Measurements from ENCODE around the gene CMYA5. TPM values are rescaled to one million over a fixed set of nuclear protein-coding genes. Genes with fewer than 3 reads are reported as not detected.

CMYA5 gene
- total and polyA plus RNA-seq, 2 donors (not counting 3 experiments of a cell fraction or from before 2014, with no cell fraction given): 0.04 to 0.20 TPM

DNA sequence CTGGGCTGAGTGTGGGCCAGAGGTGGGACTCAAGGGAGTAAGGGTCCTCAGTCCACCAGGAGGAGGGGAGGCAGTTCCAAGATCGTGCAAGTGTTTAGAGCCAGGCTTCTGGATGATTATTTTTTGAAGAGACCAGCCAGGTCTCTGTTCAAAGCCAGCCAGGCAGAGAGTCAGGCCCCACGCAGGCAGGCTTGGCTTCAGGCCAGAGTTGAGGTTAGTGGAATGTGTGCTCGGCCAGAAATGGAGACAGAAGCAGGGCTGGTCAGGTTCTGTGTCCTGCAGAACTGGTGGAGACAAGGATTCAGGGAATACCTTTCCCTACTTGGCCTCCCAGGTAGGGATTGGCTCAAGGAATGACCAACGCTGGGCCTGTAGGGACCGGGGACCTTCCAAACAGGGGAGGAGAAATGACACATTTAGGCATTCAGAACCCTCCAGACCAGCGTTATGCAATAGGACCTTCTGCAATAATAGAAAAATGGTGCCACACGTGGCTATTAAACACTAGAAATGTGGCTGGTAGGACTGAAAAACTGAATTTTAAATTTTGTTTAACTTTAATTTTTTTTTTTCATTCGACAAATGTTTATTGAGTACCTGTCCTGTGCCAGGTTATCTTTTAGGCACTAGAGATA, 106.2 kb downstream of the CMYA5 start:
- Histone ChIP-seq H3K27me3 (ENCODE audit: control insufficient read depth in 2 of 2, insufficient read depth in 2 of 2, low read length in 2 of 2) (no peaks in the 10 kb centered on the region), H4K20me1 (replicated peaks; ENCODE audit: control insufficient read depth, extremely low read depth, insufficient read depth, low read length) (no peaks in the 10 kb centered on the region), H3K4me2 (ENCODE audit: insufficient read depth, low read length) (no peak overlapping the region), H3K4me3 (replicated peaks in 1 of 3; ENCODE audit: insufficient read depth in 1 of 3, low read depth in 1 of 3, low read length in 3 of 3) (no peak overlapping the region), H3K9me1 (replicated peaks; ENCODE audit: control insufficient read depth, extremely low read depth, insufficient read depth, low read length) (no peaks in the 10 kb centered on the region), H3K9ac (replicated peaks; ENCODE audit: extremely low read depth, insufficient read depth, low read length) (no peak overlapping the region), H3K36me3 (ENCODE audit: control insufficient read depth in 2 of 2, extremely low read depth in 1 of 2, insufficient read depth in 2 of 2, low read length in 2 of 2) (no peaks in the 10 kb centered on the region), H3K27ac (ENCODE audit: insufficient read depth, low read depth, low read length) (no peak overlapping the region), H3K4me1 (ENCODE audit: control insufficient read depth, extremely low read depth, insufficient read depth, low read length) (no peaks in the 10 kb centered on the region), H3K79me2 (ENCODE audit: control insufficient read depth, insufficient read depth, low read length) (no peaks in the 10 kb centered on the region), H2AFZ (ENCODE audit: low read depth, low read length) (no peak overlapping the region), H3K9me3 (replicated peaks; ENCODE audit: control insufficient read depth, insufficient read depth, low read length) (no peaks in the 10 kb centered on the region)
- POLR2A ChIA-PET: no interaction called here
- FAIRE-seq (no peak), DNase-seq (ENCODE audit: low read depth, low spot score) (no peak)
- CTCF ChIA-PET: no interaction called here
- dilution Hi-C loops (cut with MboI; ENCODE audit: extremely low pct_ligation_motif_present, low sequenced_read_pairs): no loop called here
- no TSS peak for BruUV-seq (replicated peaks)
- intact Hi-C loops (cut with micrococcal nuclease): no loop called here
- TF ChIP-seq POLR2A (IDR thresholded peaks at IDR 0.05; ENCODE audit: low read depth, low read length) (no peak), GATA2 (IDR thresholded peaks at IDR 0.05; ENCODE audit: insufficient read depth, insufficient read length, low read depth, low read length) (no peak), JUN (IDR thresholded peaks at IDR 0.05; ENCODE audit: borderline replicate concordance, insufficient read depth, insufficient read length, low read depth) (no peak), FOS (IDR thresholded peaks at IDR 0.05; ENCODE audit: borderline replicate concordance, insufficient read depth, low read length) (no peak), MYC (IDR thresholded peaks at IDR 0.05; ENCODE audit: low read depth, low read length) (no peak)

DNA sequence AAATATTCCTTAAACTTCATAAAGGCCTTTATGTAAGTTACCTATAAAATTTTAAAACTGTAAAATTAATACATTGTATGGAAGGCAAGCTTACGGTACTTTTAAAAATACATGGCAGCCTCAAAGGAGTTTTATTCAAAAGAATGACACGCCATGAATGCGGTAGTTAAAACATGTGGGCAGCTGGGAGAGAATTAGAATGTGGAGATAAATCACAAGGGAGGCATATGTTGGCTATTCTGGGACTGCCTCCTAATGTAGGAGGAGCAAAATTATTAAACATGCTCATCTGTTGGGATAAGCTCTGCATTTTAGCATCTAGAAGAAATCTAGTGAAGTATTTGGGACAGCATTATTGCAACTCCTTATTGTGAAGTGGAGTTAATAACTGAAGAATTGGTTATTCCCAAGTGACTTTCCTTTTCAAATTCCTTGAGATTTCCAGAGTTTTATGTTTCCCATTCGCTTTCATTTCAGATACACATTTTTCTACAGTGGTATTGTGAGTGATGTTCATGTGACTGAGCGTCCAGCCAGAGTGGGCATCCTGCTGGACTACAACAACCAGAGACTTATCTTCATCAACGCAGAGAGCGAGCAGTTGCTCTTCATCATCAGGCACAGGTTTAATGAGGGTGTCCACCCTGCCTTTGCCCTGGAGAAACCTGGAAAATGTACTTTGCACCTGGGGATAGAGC, 109.4 kb downstream of the CMYA5 start:
- ChIA-PET CTCF (no interaction called here), POLR2A (no interaction called here)
- FAIRE-seq: no peak
- no peak overlapping the region for H3K4me3 ChIP-seq (replicated peaks in 1 of 3; ENCODE audit: insufficient read depth in 1 of 3, low read depth in 1 of 3, low read length in 3 of 3)
- no peak overlapping the region for H3K9ac ChIP-seq (replicated peaks; ENCODE audit: extremely low read depth, insufficient read depth, low read length)
- dilution Hi-C loops (cut with MboI; ENCODE audit: extremely low pct_ligation_motif_present, low sequenced_read_pairs): no loop called here
- no TSS peak for BruUV-seq (replicated peaks)
- no peak for DNase-seq (ENCODE audit: low read depth, low spot score)
- intact Hi-C loops (cut with micrococcal nuclease): no loop called here
- no peaks in the 10 kb centered on the region for H3K36me3 ChIP-seq (ENCODE audit: control insufficient read depth in 2 of 2, extremely low read depth in 1 of 2, insufficient read depth in 2 of 2, low read length in 2 of 2)
- no peaks in the 10 kb centered on the region for H3K9me1 ChIP-seq (replicated peaks; ENCODE audit: control insufficient read depth, extremely low read depth, insufficient read depth, low read length)
- H3K4me2 ChIP-seq (ENCODE audit: insufficient read depth, low read length): no peak overlapping the region
- H2AFZ ChIP-seq (ENCODE audit: low read depth, low read length): no peak overlapping the region
- no peak overlapping the region for H3K27ac ChIP-seq (ENCODE audit: insufficient read depth, low read depth, low read length)
- TF ChIP-seq EZH2 (IDR thresholded peaks at IDR 0.05; ENCODE audit: borderline replicate concordance, low read depth, low read length, severe bottlenecking): no peak
- TF ChIP-seq, protein P1, sequence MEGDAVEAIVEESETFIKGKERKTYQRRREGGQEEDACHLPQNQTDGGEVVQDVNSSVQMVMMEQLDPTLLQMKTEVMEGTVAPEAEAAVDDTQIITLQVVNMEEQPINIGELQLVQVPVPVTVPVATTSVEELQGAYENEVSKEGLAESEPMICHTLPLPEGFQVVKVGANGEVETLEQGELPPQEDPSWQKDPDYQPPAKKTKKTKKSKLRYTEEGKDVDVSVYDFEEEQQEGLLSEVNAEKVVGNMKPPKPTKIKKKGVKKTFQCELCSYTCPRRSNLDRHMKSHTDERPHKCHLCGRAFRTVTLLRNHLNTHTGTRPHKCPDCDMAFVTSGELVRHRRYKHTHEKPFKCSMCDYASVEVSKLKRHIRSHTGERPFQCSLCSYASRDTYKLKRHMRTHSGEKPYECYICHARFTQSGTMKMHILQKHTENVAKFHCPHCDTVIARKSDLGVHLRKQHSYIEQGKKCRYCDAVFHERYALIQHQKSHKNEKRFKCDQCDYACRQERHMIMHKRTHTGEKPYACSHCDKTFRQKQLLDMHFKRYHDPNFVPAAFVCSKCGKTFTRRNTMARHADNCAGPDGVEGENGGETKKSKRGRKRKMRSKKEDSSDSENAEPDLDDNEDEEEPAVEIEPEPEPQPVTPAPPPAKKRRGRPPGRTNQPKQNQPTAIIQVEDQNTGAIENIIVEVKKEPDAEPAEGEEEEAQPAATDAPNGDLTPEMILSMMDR (IDR thresholded peaks at IDR 0.05; ENCODE audit: extremely low read depth in 1 of 2, insufficient read depth in 1 of 2, low read depth in 1 of 2, low read length in 2 of 2): no peak
- TF ChIP-seq JUN (IDR thresholded peaks at IDR 0.05; ENCODE audit: borderline replicate concordance, insufficient read depth, insufficient read length, low read depth): no peak
- no peak for TF ChIP-seq MYC (IDR thresholded peaks at IDR 0.05; ENCODE audit: low read depth, low read length)
- TF ChIP-seq GATA2 (IDR thresholded peaks at IDR 0.05; ENCODE audit: insufficient read depth, insufficient read length, low read depth, low read length): no peak
- TF ChIP-seq POLR2A (IDR thresholded peaks at IDR 0.05; ENCODE audit: low read depth, low read length): no peak
- TF ChIP-seq FOS (IDR thresholded peaks at IDR 0.05; ENCODE audit: borderline replicate concordance, insufficient read depth, low read length): no peak
- TF ChIP-seq, protein P2, sequence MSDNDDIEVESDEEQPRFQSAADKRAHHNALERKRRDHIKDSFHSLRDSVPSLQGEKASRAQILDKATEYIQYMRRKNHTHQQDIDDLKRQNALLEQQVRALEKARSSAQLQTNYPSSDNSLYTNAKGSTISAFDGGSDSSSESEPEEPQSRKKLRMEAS (IDR thresholded peaks at IDR 0.05; ENCODE audit: insufficient read depth, insufficient read length): no peak
- TF ChIP-seq POLR2AphosphoS5 (IDR thresholded peaks at IDR 0.05; ENCODE audit: insufficient read depth, low read depth, low read length): no peak
- no peaks in the 10 kb centered on the region for H4K20me1 ChIP-seq (replicated peaks; ENCODE audit: control insufficient read depth, extremely low read depth, insufficient read depth, low read length)
- no peaks in the 10 kb centered on the region for H3K79me2 ChIP-seq (ENCODE audit: control insufficient read depth, insufficient read depth, low read length)
- H3K27me3 ChIP-seq (ENCODE audit: control insufficient read depth in 2 of 2, insufficient read depth in 2 of 2, low read length in 2 of 2): no peaks in the 10 kb centered on the region
- peaks cover 2% of the 10 kb centered on the region for H3K4me1 ChIP-seq (ENCODE audit: control insufficient read depth, extremely low read depth, insufficient read depth, low read length)
- no peaks in the 10 kb centered on the region for H3K9me3 ChIP-seq (replicated peaks; ENCODE audit: control insufficient read depth, insufficient read depth, low read length)

Measured in endothelial cell of umbilical vein (primary cell).